HG03432 (cell line): ENCODE measurements around the gene DDI1.

Experiments
- ATAC-seq: cut with Tn5 transposase; IDR thresholded peaks from one replicate; pipeline ENCODE4 v1.9.1; 2021; ENCODE audit warnings: mild to moderate bottlenecking, moderate library complexity; ENCODE audit not compliant: unreplicated experiment

Gene DDI1

DNA sequence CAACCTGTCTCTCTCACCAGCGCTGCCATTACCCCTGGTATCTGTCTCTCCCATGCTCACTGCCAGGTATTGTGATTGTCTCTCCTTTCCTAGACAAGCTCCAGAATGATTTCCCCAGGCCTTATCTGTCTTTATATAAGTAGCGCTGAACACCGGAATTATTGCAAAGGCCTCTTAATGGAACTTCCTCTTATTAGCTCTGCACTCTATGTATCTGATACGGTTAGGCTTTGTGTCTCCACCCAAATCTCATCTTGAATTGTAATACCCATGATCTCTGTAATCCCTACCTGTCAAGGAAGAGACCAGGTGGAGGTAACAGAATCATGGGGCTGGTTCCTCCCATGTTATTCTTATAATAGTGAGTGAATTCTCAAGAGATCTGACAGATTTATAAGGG lies 39.3 kb downstream of the DDI1 start:
- no peak for ATAC-seq

- ATAC-seq, result no peak
Measured at GRCh38 chr11:104076455-104076854, 40.0 kb downstream of the DDI1 start.

DNA sequence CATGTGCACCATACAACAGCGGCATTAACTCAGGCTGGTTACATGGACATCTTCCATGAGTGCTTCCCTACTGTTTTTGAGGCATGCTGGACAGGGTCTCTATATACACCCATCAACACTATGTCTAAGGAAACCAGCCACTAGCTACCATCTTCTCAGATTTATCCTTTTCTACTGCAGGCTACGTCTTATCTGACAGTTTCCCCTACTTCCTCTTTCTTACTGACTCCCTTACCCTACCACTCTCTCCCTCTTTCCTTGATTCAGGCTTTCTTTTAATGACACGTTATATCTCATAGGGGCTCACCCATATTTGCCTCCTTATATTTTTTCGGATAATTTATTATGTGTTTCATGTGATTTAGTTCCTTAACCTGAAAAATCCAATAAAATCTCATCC lies 41.8 kb downstream of the DDI1 start:
- no peak for ATAC-seq

DNA sequence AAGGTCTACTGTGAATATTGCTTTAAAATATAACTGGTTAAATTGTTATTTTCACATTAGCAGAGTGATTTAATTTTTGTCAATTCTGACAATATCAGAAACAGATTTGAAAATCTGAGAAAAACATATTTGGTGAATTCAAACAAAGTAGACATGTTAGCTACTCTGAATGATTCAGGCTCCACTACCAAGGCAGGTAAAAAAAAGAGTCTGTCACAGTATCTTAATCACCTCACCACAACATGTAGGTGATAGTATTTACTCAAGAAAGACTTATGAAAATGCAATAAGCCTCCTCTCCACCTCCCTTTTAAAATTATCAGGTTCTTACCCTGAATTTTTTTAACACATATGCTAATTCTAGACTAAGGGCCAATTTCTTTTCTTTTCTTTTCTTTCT lies 42.6 kb downstream of the DDI1 start:
- ATAC-seq, result no peak

- ATAC-seq, result no peak
Measured at GRCh38 chr11:104086621-104087020, 50.2 kb downstream of the DDI1 start.
